HK-2 (cell line): ENCODE data around the gene PDSS2.
A peak's percentile ranks its signal among the peaks of the same experiment; 100 is the strongest.
"Not testable (repeated sequence)": the region's sequence is repeated elsewhere in the genome, so short reads cannot be mapped to it uniquely, and the experiment has no call there.

ENCODE experiments used
- DNase-seq: peaks from one replicate; pipeline ENCODE4 v3.0.0-alpha.2; 2018; ENCODE audit not compliant: unreplicated experiment

Gene PDSS2

DNA sequence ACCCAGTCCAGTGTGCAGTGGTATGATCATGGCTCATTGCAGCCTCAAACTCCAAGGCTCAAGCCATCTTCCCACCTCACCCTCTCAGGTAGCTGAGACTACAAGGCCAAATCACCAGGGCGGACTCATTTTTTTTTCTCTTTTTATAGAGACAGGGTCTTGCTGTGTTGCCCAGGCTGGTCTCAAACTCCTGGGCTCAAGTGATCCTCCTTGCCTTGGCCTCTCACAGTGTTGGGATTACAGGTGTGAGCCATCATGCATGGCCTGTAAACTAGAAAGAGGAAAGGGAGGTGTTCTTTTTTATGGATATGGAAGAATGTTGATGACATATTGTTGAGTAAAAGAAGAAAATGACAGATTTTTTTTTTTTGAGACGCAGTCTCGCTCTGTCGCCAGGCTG, 339.0 kb downstream of the PDSS2 start:
- no peak for DNase-seq

DNA sequence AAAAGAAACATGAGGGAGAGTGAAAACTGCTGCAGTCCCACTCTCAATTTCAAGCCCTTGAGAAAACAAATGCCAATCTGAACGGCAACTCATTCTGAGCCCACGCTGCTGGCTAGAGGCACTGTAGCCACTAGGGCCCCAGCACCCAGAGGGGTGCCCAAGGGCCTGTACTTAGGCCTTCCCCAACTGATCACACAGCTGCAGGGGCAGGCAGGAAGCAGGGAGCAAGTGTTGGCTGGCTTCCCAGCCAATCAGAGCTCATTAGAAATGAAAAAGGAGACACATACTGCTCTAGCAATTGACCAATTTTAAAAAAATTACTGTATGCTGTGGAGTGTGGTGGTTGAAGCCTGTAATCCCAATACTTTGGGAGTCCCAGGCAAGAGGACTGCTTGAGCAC, 340.4 kb downstream of the PDSS2 start:
- DNase-seq, result no peak

DNA sequence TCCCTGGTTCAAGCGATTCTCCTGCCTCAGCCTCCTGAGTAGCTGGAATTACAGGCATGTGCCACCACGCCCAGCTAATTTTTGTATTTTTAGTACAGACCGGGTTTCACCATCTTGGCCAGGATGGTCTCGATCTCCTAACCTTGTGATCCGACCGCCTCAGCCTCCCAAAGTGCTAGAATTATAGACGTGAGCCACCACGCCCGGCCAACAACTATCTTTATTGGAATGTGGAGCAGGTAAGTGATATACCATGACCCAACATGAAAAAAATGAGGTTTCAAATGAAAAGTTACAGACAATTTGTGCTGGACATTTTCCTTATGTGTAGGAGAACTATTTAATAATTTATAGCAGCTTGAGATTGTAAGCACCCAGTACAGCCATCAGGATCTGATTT, 340.8 kb downstream of the PDSS2 start:
- DNase-seq, result not testable (repeated sequence)

DNA sequence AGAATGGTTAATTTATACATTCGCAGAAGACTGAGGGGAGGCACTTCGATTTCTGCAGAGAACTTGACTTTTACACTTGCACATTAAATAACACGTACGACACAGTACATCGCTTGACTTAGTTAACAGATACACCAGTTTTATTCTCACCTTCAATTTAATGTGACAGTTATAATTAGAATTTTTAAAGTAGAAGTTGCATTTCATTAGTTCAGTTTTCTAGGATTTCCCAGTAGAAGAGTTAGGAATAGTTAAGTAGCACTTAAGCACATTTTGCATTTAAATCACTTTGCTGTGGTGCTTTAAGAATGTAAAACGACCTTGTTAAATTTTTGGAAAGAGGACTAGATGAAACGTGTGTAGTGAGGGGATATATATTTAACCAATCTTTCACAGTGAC, 342.4 kb downstream of the PDSS2 start:
- no peak for DNase-seq

DNA sequence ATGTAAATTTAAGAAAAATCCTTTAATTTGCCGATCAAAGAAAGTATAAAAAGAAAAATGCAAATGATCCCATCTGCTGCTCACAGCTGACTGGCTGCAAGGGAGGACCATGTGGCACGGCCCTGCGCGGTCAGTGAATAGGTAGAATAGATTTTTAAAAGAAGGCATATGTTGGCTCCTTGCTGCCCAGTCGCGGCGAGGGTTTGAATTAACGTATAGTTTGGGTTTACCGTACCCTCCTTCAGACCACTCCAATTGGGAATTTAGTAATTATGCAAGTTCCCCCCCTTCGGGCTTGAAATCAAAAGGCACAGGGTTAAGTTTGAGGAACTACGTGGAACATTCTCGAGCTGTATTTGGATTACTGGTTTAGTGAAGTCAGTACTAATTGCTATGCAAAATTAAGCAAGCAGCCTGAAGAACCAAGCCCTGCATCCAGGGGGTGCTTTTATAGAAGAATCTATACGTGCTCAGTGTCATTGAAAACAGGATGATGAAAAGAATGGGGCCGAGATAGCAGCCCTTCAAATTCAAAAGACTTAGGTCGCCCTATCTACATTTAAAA, 343.0 kb downstream of the PDSS2 start:
- DNase-seq, result peak; percentile 6

DNA sequence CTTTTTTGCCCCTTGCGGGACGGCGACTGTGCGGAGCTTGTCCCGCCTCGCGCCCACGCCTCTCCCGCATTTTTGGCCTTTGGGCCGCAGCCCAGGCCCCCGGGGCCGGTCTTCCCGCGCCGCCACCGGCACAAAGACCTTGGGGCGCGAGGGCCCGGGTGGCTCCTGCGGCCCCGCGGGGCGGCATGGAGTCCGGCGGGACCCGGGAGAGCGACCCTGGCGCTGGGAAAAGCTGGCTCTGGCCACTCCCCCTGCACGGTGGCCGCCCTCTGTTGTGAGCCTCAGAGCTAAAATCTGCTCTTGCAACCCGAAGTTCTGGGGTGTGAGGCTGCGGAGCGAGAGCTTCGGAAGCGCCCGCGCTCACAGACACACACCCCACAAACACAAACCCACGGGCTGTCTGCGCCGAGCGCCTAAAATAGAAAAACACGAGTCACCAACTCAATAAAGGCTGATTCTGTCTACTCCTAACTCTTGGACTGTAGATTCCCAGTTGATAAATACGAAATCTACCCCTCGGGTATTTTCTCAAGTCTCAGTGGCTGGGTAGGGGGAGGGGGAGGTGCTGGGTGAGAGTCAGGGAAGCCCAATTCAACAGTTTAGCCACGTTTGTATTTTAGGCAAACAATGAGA, 343.6 kb downstream of the PDSS2 start:
- peak; percentile 56 for DNase-seq

DNA sequence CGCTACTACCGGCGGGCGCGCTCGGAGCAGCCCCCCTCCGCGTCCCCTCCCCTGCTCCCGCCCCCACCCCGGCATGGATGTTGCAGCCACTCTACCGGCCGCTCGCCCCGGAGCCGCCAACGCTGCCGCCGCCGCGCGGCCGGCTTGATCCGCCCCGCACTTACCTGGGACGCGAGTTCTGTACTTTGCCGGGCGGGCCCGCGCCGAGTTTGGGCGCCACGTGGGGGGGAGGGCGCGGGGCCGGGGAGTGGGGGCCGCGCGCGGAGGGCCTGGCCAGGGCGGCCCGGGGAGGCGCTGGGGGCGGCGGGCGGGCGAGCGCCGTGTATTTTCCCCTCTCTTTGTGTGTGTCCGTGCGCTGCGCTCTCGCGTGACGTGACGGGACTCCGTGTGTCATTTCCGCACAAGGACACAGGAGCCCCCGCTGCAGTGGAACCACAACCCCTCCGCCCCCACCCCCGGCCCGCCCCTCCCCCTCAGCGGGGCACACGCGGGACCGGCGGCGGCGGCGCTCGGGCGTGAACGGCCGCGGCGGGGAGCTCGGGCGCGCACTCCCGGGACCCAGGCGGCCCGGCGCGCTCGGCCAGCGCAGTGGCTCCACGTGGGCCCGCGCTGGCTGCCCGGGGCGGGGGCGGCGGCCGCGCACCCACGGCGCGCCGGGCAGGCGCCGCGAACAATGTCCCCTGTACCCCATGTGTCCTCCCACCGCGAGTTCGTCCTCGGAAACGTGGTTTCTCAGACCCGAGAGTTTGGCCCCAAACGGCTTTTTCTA, 344.3 kb downstream of the PDSS2 start, which contains the start of gene BEND3:
BEND3 (minus strand) TSS at position 590 of the 769 bp plus-strand sequence. CDS start 16,230 bp downstream, outside the sequence.
- peak; percentile 45 for DNase-seq

DNA sequence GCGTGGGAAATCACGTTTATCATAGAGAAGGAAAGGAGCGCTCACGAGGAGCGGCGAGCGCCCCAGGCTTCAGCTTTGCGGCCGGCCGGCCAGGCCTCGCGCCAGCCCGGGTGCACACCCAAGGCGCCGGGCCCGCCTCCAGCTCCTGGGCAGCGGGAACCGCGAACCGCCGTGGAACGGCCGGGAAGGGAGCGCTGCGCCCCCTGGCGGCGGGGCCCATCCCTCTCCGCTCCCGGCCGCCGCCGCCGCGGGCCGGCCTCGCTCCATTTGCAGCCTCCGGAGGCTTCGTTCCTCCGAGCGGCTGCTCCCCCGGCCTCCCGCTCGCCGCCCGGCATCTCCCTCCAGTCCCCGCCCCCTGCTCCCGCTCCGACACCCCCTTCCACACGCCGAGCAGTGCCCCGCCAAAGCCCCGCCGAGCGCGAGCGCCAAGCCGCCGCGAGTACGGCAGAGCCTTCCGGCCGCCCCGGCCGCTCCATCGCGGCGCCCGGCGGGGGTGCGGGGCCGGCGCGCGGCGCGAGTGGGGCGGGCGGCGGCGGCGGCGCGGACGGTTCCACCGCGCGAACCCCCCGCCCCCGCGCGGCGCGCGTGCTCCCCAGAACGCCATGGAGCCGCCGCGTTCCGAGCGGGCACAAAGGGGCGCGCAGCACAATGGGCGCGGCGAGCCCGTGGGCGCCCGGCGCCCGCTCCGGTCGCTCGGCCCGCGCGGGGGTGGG, 345.0 kb downstream of the PDSS2 start:
- peak; percentile 87 for DNase-seq

DNA sequence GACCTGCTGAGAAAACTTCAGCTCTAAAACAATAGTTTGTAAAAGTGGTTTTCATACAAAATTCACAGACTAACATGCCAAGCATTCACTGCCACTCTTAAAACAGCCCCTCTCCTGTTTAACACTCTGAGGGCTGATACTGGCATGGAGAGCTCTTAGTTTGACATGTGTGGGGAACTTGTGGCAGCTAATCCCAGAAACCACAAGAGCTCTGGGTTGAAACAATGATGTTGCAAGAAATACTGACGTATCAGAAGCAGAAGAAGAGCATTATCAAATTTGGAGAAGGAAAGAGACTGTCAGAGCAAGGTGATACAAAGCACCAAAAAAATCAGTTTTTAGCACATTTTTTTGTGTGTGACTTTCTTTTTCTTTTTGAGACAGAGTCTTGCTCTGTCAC, 349.2 kb downstream of the PDSS2 start:
- DNase-seq, result no peak

DNA sequence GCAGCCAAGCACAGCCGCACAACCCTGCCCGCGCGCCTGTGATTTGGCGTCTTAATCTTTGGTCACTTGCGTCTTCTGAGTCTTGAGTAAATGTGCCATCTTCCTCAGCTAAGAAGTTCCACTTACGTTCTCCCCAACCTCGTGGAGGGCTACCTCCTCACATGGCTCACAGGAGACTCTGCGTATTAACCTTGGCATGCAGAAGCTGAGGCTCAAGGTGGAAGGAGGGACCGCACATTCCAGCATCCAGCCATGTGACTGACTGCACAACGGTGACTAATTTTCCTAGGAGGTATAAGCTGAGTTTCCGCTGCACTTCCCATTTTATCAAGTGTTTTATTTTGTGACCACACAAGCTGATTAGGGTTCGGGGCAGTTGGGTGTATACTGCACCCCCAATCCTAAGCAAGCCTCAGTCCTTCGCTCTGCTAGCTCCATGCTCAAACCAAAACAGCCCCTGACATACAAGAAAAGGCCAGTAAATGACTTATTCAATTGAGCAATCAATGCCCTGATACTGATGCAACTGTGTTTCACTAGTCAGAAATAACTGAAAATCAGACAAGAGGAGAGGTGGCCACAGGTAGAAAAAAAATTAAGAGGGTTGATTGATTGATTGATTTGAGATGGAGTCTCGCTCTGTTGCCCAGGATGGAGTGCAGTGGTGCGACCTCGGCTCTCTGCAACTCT, 351.0 kb downstream of the PDSS2 start:
- peak; percentile 74 for DNase-seq

DNA sequence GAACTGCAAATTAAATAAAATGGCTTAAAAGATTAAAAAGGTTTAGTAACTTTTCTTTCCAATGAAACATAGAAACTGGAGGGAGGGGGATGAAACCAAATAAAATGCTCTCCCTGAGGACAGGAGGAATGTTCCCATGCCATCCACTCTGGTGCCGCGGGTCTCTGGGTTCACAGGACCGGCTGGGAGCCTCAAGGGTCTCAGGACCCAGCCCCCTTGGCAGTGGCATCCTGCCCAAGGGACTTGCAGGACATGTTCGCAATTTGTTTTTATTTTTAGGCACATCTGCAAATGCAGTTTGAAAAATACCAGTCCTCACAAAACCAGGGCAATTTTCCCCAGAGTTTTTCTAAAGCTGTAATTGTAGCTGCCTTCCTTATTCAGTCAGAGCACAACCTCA, 351.6 kb downstream of the PDSS2 start:
- DNase-seq, result no peak

DNA sequence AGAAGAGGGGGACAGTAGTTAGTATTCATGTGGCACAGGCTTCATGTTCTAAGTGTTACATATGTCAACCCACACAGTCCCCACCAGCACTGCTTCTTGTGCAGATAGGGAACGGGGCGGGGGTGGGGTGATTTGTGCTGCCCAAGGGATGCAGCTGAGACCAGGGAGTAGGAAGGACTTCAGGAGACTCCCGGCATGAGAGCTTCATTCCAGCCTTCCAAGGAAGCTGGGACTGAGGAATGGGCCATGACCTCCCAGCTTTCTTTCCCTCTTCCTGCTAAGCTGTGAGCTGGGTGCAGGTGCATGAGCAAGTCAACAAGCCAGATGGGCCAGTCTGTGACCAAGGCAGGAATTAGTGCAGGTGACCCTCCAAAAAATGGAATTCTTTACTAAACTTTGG, 353.2 kb downstream of the PDSS2 start:
- no peak for DNase-seq

DNA sequence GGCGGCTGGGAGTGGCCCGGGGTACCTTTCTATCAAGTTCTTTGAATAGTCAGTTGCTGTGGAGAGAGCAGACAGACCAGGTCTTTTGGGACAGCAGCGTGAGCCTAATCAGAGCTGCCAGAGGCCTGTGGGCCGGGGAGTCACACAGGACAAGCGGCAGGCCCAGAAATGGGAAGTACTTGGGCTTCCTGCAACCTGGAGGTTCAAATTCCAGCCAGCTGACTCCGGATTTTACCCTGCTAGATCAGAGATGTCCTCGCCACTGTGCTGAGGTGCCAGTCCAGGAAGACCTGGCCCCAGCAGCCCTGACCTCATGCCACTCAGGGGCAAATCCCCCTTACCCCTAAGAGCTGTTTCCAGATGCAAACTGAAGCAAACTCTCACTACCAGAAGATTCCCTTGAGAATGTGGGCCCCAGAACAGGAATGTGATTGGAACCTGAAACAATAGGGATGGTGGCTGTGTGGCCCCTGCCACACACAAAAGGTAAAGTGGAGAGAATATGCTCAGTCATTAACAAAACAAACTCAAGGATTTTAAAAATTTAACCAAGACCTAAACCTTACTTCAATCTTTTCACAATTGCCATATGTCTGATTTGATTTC, 353.8 kb downstream of the PDSS2 start:
- no peak for DNase-seq

DNA sequence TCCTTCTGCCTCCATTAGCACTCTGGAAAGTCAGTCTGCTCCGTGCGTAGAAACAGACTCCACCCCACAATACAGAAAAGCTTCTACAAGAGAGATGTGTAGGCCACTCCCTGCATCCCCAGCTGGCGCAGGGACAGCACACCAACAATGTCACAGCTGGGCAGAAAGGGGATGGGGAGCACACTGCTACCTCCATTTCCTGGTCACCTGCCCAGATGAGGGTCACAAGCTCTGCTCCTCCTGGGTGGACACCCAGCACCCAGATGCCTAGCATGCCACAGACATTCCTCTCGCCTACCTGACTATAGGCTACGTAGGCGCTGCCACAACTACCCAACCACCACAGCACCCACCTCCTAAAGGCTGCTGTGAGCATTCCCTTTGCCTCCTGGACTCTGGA, 356.3 kb downstream of the PDSS2 start:
- DNase-seq, result no peak
